Suprapubic skin (tissue), 4 donors: ENCODE data around the gene PAH. TPM values are rescaled to one million over a fixed set of nuclear protein-coding genes. Genes with fewer than 3 reads are reported as not detected.

Experiments used
- DNase-seq, 2 donors: peaks; one replicate each; pipeline ENCODE4 v3.0.0-alpha.2; 2019; ENCODE audit warnings: low spot score in 2 of 2
- H3K27ac ChIP-seq: fragments of 200-600 bp; sonication (generic); one replicate; pipeline ENCODE4 v1.5.1; 2019
- H3K27me3 ChIP-seq: fragments of 200-600 bp; sonication (generic); one replicate; pipeline ENCODE4 v1.5.1; 2019
- H3K36me3 ChIP-seq: fragments of 200-600 bp; sonication (generic); one replicate; pipeline ENCODE4 v1.5.1; 2019
- H3K4me1 ChIP-seq: fragments of 200-600 bp; sonication (generic); one replicate; pipeline ENCODE4 v1.5.1; 2019
- H3K4me3 ChIP-seq: fragments of 200-600 bp; sonication (generic); one replicate; pipeline ENCODE4 v1.5.1; 2019; ENCODE audit warnings: mild to moderate bottlenecking
- H3K9me3 ChIP-seq: fragments of 200-600 bp; sonication (generic); one replicate; pipeline ENCODE4 v1.5.1; 2019
- EP300 ChIP-seq: sonication (generic); formaldehyde crosslinking; IDR thresholded peaks from one replicate; pipeline ENCODE4 v1.6.1; 2017; ENCODE audit warnings: antibody characterized with exemption
- POLR2A ChIP-seq, 2 donors: fragments of 450-650 bp; IDR thresholded peaks; one replicate each; pipeline ENCODE4 v1.6.1; 2017; ENCODE audit warnings: antibody characterized with exemption in 2 of 2, mild to moderate bottlenecking in 2 of 2, moderate library complexity in 2 of 2
- POLR2AphosphoS5 ChIP-seq, 3 donors: sonication (generic); formaldehyde crosslinking; IDR thresholded peaks; one replicate each; pipeline ENCODE4 v1.6.1; 2017; ENCODE audit warnings: antibody characterized with exemption in 3 of 3
- WGBS: methylation state at CpG from one replicate; pipeline ENCODE4 v1.1.5; 2018; 5-methylcytosine and 5-hydroxymethylcytosine counted together
- total RNA-seq, 4 donors: library from RNA; depleted of rRNA; stranded (reverse); fragments of >200 nt; gene quantifications; one replicate each; pipeline ENCODE4 v1.1.0, GENCODE V29; 2016
- TF ChIP-seq, protein P1 (sequence below), 2 donors: fragments of 200-600 bp in 1 of 2; fragments of 450-650 bp in 1 of 2; sonication (generic) in 1 of 2; IDR thresholded peaks; one replicate each; pipeline ENCODE4 v1.5.1; 2016 to 2019; ENCODE audit warnings: antibody characterized with exemption in 2 of 2, mild to moderate bottlenecking in 1 of 2, moderate library complexity in 1 of 2

The PAH gene
- total RNA-seq, 4 donors from 2014 or later = 1.5 TPM; not detected in 3

DNA sequence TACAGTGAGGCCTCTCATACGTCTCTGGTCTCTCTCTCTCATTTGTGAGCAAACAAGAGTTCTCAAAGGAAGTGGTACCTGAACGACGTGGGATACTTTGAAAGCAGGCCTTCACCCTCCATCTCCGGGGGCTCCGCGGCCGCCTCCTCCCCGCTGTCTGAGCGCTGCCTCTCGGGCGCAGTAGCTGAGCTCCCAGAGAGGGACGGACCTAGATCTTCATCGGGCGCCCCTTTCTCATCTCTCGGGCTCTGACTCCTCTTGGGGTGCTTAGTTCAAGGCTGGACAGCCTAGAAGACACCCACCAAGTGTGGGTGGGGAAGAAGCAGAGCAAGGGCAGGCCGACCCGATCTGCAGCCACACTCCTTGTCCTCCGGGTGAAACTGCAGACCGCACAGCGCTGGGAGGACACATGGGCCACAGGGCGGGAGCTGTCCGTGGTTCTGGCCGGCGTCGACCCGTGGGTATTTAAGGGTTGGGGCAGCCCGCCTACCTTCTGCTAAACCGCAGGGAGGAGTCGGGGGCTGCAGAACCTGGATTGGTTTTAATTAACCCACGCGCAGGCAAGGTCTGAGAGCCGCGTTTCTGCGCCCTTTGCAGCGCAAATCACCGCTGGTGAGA lies 92.7 kb downstream of the PAH start:
- TF ChIP-seq POLR2AphosphoS5 (IDR thresholded peaks at IDR 0.05) (no peak), EP300 (no peak), POLR2A (IDR thresholded peaks at IDR 0.05) (no peak)
- TF ChIP-seq, protein P1, sequence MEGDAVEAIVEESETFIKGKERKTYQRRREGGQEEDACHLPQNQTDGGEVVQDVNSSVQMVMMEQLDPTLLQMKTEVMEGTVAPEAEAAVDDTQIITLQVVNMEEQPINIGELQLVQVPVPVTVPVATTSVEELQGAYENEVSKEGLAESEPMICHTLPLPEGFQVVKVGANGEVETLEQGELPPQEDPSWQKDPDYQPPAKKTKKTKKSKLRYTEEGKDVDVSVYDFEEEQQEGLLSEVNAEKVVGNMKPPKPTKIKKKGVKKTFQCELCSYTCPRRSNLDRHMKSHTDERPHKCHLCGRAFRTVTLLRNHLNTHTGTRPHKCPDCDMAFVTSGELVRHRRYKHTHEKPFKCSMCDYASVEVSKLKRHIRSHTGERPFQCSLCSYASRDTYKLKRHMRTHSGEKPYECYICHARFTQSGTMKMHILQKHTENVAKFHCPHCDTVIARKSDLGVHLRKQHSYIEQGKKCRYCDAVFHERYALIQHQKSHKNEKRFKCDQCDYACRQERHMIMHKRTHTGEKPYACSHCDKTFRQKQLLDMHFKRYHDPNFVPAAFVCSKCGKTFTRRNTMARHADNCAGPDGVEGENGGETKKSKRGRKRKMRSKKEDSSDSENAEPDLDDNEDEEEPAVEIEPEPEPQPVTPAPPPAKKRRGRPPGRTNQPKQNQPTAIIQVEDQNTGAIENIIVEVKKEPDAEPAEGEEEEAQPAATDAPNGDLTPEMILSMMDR (IDR thresholded peaks at IDR 0.05) = no peak
- 3% methylated on average over 35 of the region's 36 CpGs for WGBS
- H3K4me3 ChIP-seq = no peak overlapping the region
- H3K27ac ChIP-seq = no peak overlapping the region
- no peaks in the 10 kb centered on the region for H3K9me3 ChIP-seq
- no peaks in the 10 kb centered on the region for H3K4me1 ChIP-seq
- H3K27me3 ChIP-seq = peaks cover 23% of the 10 kb centered on the region
- no peaks in the 10 kb centered on the region for H3K36me3 ChIP-seq
- DNase-seq = no peak

DNA sequence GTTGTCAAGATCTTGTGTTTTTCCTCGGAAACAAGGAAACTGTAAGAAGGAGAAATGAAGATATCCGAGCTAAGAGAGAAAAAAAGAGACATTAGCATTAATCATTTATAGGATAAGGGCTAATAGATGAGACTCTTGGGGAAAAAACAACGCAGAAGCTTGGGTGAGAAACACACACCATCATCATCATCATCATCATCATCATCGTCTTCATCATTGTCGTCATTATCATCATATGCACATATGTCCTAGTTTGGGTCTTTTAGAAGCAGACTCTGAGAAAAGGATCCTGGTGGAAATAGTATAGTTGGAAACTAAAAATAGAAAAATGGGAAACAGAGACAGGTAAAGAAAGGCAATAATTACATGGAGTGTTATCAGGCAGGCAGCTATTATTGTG lies 95.9 kb downstream of the PAH start:
- H3K36me3 ChIP-seq = no peaks in the 10 kb centered on the region

DNA sequence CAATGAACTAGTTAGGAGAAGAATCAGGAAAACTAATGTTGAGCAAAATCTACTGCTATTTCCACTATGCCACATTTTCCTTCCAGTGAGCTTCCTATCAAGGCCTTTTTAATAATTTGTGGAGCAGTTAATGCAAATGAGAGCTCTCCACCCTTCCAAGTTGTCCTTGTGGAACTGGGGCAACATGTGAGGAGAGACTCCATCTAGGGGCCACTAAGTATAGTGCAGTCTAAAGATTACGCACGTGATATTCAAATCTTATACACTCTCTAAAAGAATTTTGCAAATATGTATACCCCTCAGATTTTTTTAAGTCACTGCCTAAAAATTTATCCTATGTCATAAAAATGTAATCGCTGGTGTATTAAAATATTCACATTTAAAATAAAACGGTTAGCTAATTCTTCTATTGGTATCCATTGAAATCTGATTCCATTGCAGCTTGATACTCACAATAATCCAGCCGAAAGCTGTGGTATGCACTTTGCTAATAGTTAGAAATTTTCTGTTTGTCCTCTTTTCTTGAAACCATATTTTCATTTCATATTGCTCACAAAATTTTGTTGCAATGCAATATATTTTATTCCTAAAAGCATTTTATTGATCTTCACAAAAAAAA lies 100.1 kb downstream of the PAH start:
- no peak for DNase-seq
- WGBS = 15% methylated on average over 5 of the region's 5 CpGs
- Histone ChIP-seq H3K27me3 (no peaks in the 10 kb centered on the region), H3K4me3 (no peak overlapping the region), H3K9me3 (no peaks in the 10 kb centered on the region), H3K4me1 (no peaks in the 10 kb centered on the region), H3K36me3 (no peaks in the 10 kb centered on the region), H3K27ac (no peak overlapping the region)
- TF ChIP-seq EP300 (no peak), POLR2AphosphoS5 (IDR thresholded peaks at IDR 0.05) (no peak), POLR2A (IDR thresholded peaks at IDR 0.05) (no peak)
- TF ChIP-seq, protein P1 (IDR thresholded peaks at IDR 0.05) = peak; percentile 26 to 48

More for the DNA sequence above, 95.9 kb downstream of the PAH start:
- peaks cover 23% of the 10 kb centered on the region for H3K27me3 ChIP-seq
- TF ChIP-seq, protein P1 (IDR thresholded peaks at IDR 0.05) = no peak
- TF ChIP-seq EP300 = no peak
- TF ChIP-seq POLR2AphosphoS5 (IDR thresholded peaks at IDR 0.05) = no peak
- no peak for TF ChIP-seq POLR2A (IDR thresholded peaks at IDR 0.05)
- DNase-seq = no peak
- H3K27ac ChIP-seq = no peak overlapping the region
- 75% methylated on average over 5 of the region's 5 CpGs for WGBS
- no peak overlapping the region for H3K4me3 ChIP-seq
- no peaks in the 10 kb centered on the region for H3K4me1 ChIP-seq
- H3K9me3 ChIP-seq = no peaks in the 10 kb centered on the region

DNA sequence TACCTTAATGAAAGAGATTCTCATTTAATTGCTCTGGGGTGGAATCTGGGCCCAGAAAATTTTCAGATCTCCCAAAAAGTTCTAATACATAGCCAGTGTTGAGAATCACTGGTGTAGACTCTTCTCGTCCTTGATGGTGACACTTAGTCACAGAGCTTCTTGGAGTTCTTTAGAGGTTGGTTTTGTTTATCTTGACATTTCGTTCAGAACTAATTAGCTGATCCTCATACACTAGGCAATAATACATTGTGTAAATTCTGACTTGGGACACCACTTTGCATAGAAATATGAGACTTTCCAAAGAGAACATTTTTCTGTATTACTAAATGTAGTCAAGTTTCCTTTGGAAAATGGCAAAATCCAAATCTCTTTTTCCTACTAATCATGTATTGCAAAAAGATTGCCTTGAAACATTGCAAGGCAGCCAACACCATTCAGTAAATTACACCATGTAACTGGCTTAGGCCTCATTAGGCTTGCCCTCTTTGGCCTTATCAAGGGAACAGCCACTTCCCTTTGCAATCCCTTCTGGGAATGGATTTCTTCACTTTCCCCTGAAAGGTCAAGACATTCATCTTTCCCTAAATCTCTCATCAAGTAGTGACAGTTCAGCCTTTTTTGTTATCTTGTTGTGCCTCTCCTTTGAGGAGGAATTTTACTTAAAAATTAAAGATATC lies 102.2 kb downstream of the PAH start:
- H3K27ac ChIP-seq = peak overlapping the region; percentile 45
- H3K27me3 ChIP-seq = no peaks in the 10 kb centered on the region
- H3K9me3 ChIP-seq = no peaks in the 10 kb centered on the region
- TF ChIP-seq EP300 (no peak), POLR2AphosphoS5 (IDR thresholded peaks at IDR 0.05) (peak in 2 of 3 donors; percentile 24 to 56), POLR2A (IDR thresholded peaks at IDR 0.05) (no peak)
- TF ChIP-seq, protein P1 (IDR thresholded peaks at IDR 0.05) = no peak
- H3K4me1 ChIP-seq = no peaks in the 10 kb centered on the region
- no peaks in the 10 kb centered on the region for H3K36me3 ChIP-seq
- WGBS = 84% methylated on average over 2 of the region's 2 CpGs
- no peak overlapping the region for H3K4me3 ChIP-seq
- no peak for DNase-seq

DNA sequence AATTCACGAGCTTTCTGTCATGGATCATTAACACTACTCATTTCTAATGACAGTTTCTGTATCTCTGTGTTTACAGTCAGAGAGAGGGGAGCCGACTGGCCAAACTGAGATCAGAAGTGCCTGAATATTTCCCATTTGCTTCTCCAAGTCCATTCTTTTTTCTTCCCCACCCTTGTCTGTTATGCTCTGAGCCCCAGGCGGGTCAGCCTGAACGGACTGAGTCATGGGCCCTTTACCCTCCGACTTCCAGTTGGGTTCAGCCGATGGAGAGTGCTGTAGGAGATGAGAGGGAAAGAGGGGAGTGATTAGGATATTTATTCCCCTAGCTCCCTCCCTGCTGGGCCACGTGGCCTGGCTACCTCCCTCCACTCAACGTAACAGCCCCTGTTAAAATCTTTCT lies 104.7 kb downstream of the PAH start:
- WGBS = 38% methylated on average over 8 of the region's 8 CpGs

More for the DNA sequence above, 104.7 kb downstream of the PAH start:
- no peaks in the 10 kb centered on the region for H3K4me1 ChIP-seq
- TF ChIP-seq POLR2AphosphoS5 (IDR thresholded peaks at IDR 0.05) (no peak), POLR2A (IDR thresholded peaks at IDR 0.05) (no peak), EP300 (no peak)
- TF ChIP-seq, protein P1 (IDR thresholded peaks at IDR 0.05) = no peak
- DNase-seq = no peak
- no peak overlapping the region for H3K27ac ChIP-seq
- H3K9me3 ChIP-seq = no peaks in the 10 kb centered on the region
- H3K36me3 ChIP-seq = no peaks in the 10 kb centered on the region
- H3K27me3 ChIP-seq = no peaks in the 10 kb centered on the region
- no peak overlapping the region for H3K4me3 ChIP-seq
